ENCODE results near the gene SLC38A2.
"Not testable (repeated sequence)": the region's sequence is repeated elsewhere in the genome, so short reads cannot be mapped to it uniquely, and the experiment has no call there.

Gene SLC38A2

DNA sequence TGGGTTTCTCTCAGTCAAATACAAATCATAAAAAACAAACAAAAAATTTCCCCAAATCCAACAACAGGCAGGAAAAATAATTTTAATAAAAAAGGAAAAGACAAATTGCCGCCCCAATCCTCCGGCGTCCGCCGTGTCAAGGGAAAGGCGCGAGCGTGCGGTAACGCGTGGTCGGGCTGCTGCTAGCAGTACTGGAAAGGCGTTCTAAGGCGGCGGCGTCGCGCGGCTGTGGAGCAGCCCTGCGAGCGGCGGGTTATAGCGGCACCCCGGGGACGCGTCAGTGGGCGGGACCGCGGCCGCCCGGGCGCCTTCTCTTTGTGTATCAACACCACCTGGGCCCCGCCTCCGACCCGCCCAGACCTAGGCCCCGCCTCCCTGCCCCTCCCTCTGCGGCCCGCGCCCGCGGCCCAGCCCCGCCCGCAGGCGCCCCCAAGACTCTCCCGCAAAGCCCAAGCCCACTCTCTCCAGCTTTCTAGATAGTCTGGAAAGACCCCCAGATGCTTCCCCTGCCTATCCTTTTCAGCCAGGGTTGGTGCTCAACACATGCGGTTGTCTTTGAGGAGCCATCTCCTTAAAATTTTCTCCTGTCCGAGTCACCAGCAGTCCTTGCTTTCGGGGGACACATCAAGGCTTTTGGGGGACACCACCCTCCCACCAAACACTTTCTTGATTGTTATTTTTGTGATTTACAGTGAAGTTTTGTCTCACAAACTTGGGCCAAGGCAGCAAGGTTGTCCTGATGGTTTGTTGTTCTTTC, at the start of gene SLC38A2:
Gene SLC38A2 (minus strand): TSS at position 230 of the 757 bp plus-strand sequence. CDS start 1,480 bp downstream, outside the sequence.
- DNase-seq = peak; percentile 54 to 89

GRCh38 chr12:46419675-46420074, 47.1 kb upstream of the SLC38A2 start:
- DNase-seq = no peak

GRCh38 chr12:46415552-46415951, 43.0 kb upstream of the SLC38A2 start:
- no peak for DNase-seq

DNA sequence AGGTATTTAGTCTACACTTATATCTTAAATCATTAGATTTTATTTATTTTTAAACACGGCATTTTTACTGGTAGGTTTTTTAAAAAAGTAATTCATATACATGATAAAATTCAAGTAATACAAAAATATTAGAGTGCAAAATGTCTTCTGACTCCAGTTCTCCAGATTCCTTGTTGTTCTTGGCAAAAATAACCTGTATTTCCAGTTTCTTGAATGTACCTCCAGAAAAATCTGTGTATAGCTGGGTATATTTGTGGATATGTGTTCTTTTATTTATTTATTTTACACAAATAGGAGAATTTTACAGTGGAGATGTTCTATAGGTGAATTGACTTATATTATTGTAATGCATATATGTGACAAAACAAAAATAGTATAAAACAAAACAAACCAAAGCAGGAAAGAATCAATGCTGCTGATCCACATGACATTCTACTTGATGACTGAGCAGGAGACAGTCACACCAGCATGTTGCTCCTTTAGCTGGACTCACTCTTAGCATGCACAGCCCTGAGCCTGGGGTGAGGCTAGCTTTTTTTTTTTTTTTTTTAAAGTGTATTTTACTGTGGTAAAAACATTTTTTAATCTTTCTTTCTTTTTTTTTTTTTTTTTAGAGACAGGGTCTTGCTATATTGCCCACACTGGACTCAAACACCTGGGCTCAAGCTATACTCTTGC, 42.2 kb upstream of the SLC38A2 start:
- no peak for DNase-seq

- no peak for DNase-seq
Measured at GRCh38 chr12:46413368-46413767, 40.8 kb upstream of the SLC38A2 start.

- DNase-seq = no peak
Measured at GRCh38 chr12:46412857-46413256, 40.3 kb upstream of the SLC38A2 start.

GRCh38 chr12:46410495-46410894, 37.9 kb upstream of the SLC38A2 start:
- no peak for DNase-seq

DNA sequence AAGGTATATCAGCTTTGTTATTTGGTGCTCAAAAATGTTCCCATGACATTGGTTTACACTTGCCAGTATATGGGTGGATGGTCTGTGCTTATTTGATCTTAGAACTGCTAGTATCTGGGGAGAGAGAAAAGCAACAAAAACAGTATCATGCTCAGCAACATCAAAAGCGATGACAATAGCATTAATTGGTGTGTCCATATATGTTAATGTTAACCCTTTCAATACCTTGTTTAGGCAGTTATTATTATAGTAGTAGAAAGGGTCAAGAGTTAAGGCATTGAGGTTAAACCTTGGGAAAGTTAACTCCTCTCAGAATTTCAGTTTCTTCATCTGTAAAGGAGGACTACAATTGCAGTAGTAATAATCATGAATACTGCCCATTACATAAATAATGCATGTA, 37.4 kb upstream of the SLC38A2 start:
- no peak for DNase-seq

- DNase-seq = no peak
Measured at GRCh38 chr12:46409342-46409741, 36.8 kb upstream of the SLC38A2 start.

DNA sequence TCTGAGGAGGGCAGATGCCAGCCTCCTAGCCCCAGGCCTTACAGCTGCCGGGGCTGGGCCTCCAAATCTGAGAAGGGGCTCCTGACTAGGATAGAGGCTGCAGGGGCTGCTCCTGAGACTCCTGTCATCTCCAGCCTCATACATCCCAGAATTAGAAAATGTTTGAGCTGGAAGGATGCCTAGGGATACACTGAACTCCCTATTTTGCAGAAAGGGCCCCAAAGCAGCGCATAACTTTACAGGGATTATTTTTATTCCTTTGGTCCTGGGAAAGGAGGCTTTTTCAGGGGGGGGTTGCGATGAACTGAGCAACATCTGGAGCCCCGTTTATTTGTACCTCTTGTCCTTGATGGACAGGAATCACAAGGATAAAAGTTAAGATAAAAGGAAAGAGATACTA, 35.9 kb upstream of the SLC38A2 start:
- no peak for DNase-seq

DNA sequence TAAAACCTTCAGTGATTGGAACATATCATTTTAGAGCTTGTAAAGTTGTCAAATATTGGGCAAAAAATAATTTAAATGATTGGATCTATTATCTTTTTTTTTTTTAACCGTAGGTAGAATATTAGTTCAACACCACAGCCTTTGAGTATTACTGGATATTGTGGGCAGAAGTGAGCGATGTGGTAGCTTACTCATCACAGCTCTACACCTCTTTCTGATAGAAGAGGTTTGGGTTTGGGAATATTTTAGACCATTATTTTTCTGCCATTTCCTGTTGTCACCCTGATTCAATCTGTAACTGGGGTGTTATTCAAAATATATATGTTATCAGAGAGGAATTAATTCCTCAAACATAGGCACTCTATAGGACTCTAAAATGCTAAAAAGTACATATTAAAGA, 34.8 kb upstream of the SLC38A2 start:
- no peak for DNase-seq

GRCh38 chr12:46406352-46407027, 33.9 kb upstream of the SLC38A2 start:
- DNase-seq = no peak

GRCh38 chr12:46404733-46405132, 32.2 kb upstream of the SLC38A2 start:
- no peak for DNase-seq

DNA sequence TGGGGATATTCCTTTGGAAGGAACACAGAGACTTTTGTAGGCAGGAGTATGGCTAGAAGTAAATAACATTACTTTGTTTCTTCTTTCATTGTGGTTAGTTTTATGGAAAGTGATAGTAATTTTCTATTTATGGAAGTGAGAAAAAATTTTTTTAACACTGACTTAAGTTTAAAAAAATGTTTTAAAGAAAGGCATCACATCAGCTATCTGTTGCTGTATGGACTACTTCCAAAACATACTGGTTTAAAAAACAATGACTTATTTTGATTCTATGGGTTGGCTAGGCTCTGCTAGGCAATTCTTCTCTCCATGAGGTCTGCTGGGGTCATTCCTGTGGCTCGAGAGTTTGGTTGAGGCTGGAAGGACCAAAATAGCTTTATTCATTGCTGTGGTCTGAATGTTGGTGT, 31.7 kb upstream of the SLC38A2 start:
- no peak for DNase-seq

- no peak for DNase-seq
Measured at GRCh38 chr12:46403719-46404070, 31.1 kb upstream of the SLC38A2 start.

DNA sequence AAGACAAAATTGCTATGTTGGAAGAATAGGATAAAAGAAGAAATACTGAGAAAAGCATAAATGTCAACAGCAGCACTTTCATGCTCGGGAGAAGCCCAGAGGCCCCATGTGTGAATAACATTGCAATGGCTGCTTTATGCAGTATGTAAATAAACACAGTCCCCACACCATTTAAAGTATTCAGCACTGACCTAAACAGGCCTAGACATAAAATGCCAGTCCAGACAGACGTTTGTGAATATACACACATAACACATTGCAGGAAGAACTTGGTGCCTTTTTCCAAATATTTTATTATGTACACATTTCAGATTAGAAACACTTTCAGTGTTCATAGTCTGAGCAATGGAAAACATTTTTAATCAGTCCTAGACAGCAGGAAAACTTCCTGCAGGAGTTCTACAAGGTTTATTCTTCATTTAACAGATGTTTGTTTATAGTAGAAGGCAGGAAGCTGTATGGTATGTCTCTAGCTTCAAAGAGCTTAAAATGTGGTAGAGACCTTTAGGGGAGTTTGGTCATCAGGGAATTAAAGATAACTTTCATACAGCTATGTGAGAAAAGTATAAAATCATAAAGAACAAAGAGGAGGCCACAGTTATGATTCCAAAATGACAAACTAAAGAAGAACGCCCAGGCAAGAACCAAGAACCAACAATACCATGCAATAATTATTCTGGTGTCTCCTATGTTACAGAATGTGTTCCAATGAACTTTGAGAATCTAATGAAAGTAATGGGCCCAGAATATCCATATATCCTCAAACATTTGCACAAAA, 30.6 kb upstream of the SLC38A2 start:
- DNase-seq = no peak

- no peak for DNase-seq
Measured at GRCh38 chr12:46402451-46402850, 29.9 kb upstream of the SLC38A2 start.

GRCh38 chr12:46401662-46402061, 29.1 kb upstream of the SLC38A2 start:
- no peak for DNase-seq

DNA sequence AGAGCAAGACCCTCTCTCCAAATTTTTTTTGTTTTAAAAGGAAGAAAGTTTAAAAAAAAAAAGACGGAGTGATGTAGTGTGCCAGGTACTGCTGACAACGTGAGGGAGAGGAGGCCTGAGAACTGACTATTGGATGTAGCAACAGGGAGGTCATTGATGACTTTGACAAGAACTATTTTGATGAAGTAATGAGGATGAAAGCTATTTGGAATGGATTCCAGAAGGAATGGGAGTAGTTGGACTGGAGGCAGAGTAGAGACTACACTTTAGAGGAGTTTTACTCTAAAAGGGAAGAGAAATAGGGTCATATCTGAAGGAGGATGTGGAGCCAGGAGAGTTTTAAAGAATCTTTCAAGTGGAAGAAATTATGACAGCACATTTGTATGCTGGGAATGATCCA, 27.8 kb upstream of the SLC38A2 start:
- no peak for DNase-seq

- DNase-seq = not testable (repeated sequence)
Measured at GRCh38 chr12:46399461-46400248, 27.1 kb upstream of the SLC38A2 start.

GRCh38 chr12:46396826-46397225, 24.3 kb upstream of the SLC38A2 start:
- no peak for DNase-seq

DNA sequence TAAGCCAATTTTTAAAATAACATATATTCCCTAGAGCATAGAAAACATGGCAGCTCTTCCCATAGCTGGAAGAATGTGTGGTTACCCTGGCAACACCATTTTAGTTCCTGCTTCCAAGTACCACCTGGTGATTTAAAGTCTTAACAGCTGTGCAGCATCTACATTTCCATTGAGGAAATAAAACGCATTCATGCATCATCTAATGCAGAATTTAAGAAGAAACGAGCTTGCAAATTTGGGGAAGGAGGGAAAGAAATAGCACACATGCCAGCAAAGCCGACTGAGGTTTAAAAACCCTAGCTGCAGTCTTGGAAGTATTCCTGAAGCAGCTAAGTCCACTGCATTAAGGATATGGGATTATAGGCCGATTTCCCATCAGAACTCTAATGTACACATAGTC, 22.8 kb upstream of the SLC38A2 start:
- DNase-seq = no peak
